HEK293 (cell line): ENCODE results near the gene TBC1D24.
A peak's percentile ranks its signal among the peaks of the same experiment; 100 is the strongest.

Source experiments
- CTCF ChIA-PET: fragments of 350-600 bp; formaldehyde crosslinking; extraction: SDS; loops from one replicate; lab custom pipeline; 2021; ENCODE audit warnings: antibody characterized with exemption; lab: Yijun Ruan, JAX
- POLR2A ChIA-PET: fragments of 300-600 bp; formaldehyde crosslinking; extraction: SDS; loops from one replicate; lab custom pipeline; 2020; ENCODE audit warnings: antibody characterized with exemption, inconsistent platforms; lab: Yijun Ruan, JAX
- H3K27ac ChIP-seq: fragments of 200-500 bp; sonication (Bioruptor generic); 2 replicates; pipeline ENCODE4 v1.5.1; 2014; ENCODE audit warnings: low read depth, low read length, control low read depth, inconsistent platforms; ENCODE audit errors: extremely low read depth
- H3K36me3 ChIP-seq, 2 experiments: fragments of 200-500 bp in 1 of 2; sonication (Bioruptor generic) in 1 of 2; 1 replicate in 1 of 2; 2 replicates in 1 of 2; pipeline ENCODE4 v1.5.1; 2014 to 2017; ENCODE audit warnings: inconsistent platforms in 2 of 2, low read length in 2 of 2; ENCODE audit not compliant: control insufficient read depth in 2 of 2, insufficient read depth in 1 of 2
- H3K4me1 ChIP-seq: fragments of 200-500 bp; sonication (Bioruptor generic); 2 replicates; pipeline ENCODE4 v1.5.1; 2014; ENCODE audit warnings: mild to moderate bottlenecking, low read length, inconsistent platforms; ENCODE audit not compliant: control insufficient read depth, insufficient read depth
- H3K4me3 ChIP-seq: 2 replicates; pipeline ENCODE4 v1.5.1; 2011; ENCODE audit warnings: low read depth, mild to moderate bottlenecking, control low read depth, low read length, moderate library complexity
- H3K9me3 ChIP-seq: fragments of 200-500 bp; sonication (Bioruptor generic); 2 replicates; pipeline ENCODE4 v1.5.1; 2014; ENCODE audit warnings: low read depth, low read length, inconsistent platforms; ENCODE audit not compliant: control insufficient read depth, insufficient read depth
- EGR2 ChIP-seq: fragments of 450-650 bp; formaldehyde crosslinking; IDR thresholded peaks from 2 replicates; pipeline ENCODE4 v1.5.1; 2016; ENCODE audit warnings: low read depth, missing biosample characterization, missing genetic modification characterization
- FEZF1 ChIP-seq: fragments of 450-650 bp; formaldehyde crosslinking; IDR thresholded peaks from 2 replicates; pipeline ENCODE4 v1.5.1; 2016; ENCODE audit warnings: missing biosample characterization, missing genetic modification characterization
- GLI2 ChIP-seq: fragments of 450-650 bp; formaldehyde crosslinking; IDR thresholded peaks from 2 replicates; pipeline ENCODE4; 2017; ENCODE audit warnings: missing biosample characterization, missing genetic modification characterization, low read depth, borderline replicate concordance
- HOXC10 ChIP-seq: sonication (generic); formaldehyde crosslinking; IDR thresholded peaks from 2 replicates; pipeline ENCODE4 v1.8.1; 2023; ENCODE audit warnings: mild to moderate bottlenecking, missing genetic modification reagents
- KLF16 ChIP-seq: fragments of 450-650 bp; formaldehyde crosslinking; IDR thresholded peaks from 2 replicates; pipeline ENCODE4 v1.5.1; 2017; ENCODE audit warnings: missing biosample characterization, missing genetic modification characterization
- OVOL3 ChIP-seq: fragments of 450-650 bp; formaldehyde crosslinking; IDR thresholded peaks from 2 replicates; pipeline ENCODE4 v1.5.1; 2016; ENCODE audit warnings: missing biosample characterization, missing genetic modification characterization
- SETDB1 ChIP-seq: IDR thresholded peaks from one replicate; pipeline ENCODE4 v1.6.1; 2017; ENCODE audit warnings: mild to moderate bottlenecking, low read length, moderate library complexity, mixed read lengths; ENCODE audit not compliant: insufficient read length
- ZBTB21 ChIP-seq: fragments of 450-650 bp; formaldehyde crosslinking; IDR thresholded peaks from 2 replicates; pipeline ENCODE4 v1.5.1; 2017; ENCODE audit warnings: missing biosample characterization, missing genetic modification characterization
- ZFP41 ChIP-seq: fragments of 450-650 bp; formaldehyde crosslinking; IDR thresholded peaks from 2 replicates; pipeline ENCODE4 v1.5.1; 2016; ENCODE audit warnings: missing biosample characterization, missing genetic modification characterization, borderline replicate concordance
- ZNF10 ChIP-seq: fragments of 450-650 bp; formaldehyde crosslinking; IDR thresholded peaks from 2 replicates; pipeline ENCODE4 v1.5.1; 2017; ENCODE audit warnings: missing biosample characterization, missing genetic modification characterization
- ZNF112 ChIP-seq: fragments of 450-650 bp; formaldehyde crosslinking; IDR thresholded peaks from 2 replicates; pipeline ENCODE4 v1.5.0; 2017; ENCODE audit warnings: missing biosample characterization, missing genetic modification characterization
- ZNF211 ChIP-seq: fragments of 450-650 bp; formaldehyde crosslinking; IDR thresholded peaks from 2 replicates; pipeline ENCODE4 v1.5.1; 2016; ENCODE audit warnings: low read depth, missing biosample characterization, missing genetic modification characterization
- ZNF366 ChIP-seq: fragments of 450-650 bp; formaldehyde crosslinking; conservative IDR thresholded peaks from 2 replicates; pipeline ENCODE4 v1.5.1; 2016; ENCODE audit warnings: missing biosample characterization, missing genetic modification characterization
- ZNF433 ChIP-seq: fragments of 450-650 bp; formaldehyde crosslinking; IDR thresholded peaks from 2 replicates; pipeline ENCODE4 v1.5.1; 2016; ENCODE audit warnings: missing biosample characterization, missing genetic modification characterization, low read depth
- ZNF530 ChIP-seq: fragments of 450-650 bp; formaldehyde crosslinking; IDR thresholded peaks from 2 replicates; pipeline ENCODE4 v1.5.1; 2016; ENCODE audit warnings: low read depth, missing biosample characterization, missing genetic modification characterization
- ZNF610 ChIP-seq: fragments of 450-650 bp; formaldehyde crosslinking; IDR thresholded peaks from 2 replicates; pipeline ENCODE4 v1.5.1; 2016; ENCODE audit warnings: missing biosample characterization, missing genetic modification characterization, borderline replicate concordance
- ZNF707 ChIP-seq: fragments of 450-650 bp; formaldehyde crosslinking; IDR thresholded peaks from 2 replicates; pipeline ENCODE4 v1.5.1; 2016; ENCODE audit warnings: missing biosample characterization, missing genetic modification characterization
- TF ChIP-seq, protein P1 (sequence below): fragments of 450-650 bp; formaldehyde crosslinking; IDR thresholded peaks from 2 replicates; pipeline ENCODE4 v1.5.1; 2016; ENCODE audit warnings: missing biosample characterization, missing genetic modification characterization
- TF ChIP-seq, protein P2 (sequence below): fragments of 450-650 bp; formaldehyde crosslinking; IDR thresholded peaks from 2 replicates; pipeline ENCODE4; 2016; ENCODE audit warnings: missing biosample characterization, missing genetic modification characterization
- TF ChIP-seq, protein P3 (sequence below): fragments of 450-650 bp; formaldehyde crosslinking; IDR thresholded peaks from 2 replicates; pipeline ENCODE4 v1.5.1; 2016; ENCODE audit warnings: missing biosample characterization, missing genetic modification characterization
- TF ChIP-seq, protein P4 (sequence below): fragments of 450-650 bp; formaldehyde crosslinking; IDR thresholded peaks from 2 replicates; pipeline ENCODE4 v1.5.1; 2017; ENCODE audit warnings: missing biosample characterization, missing genetic modification characterization
- TF ChIP-seq, protein P5 (sequence below): fragments of 450-650 bp; formaldehyde crosslinking; IDR thresholded peaks from 2 replicates; pipeline ENCODE4 v1.5.1; 2016; ENCODE audit warnings: missing biosample characterization, missing genetic modification characterization
- TF ChIP-seq, protein P6 (sequence below): fragments of 450-650 bp; formaldehyde crosslinking; IDR thresholded peaks from 2 replicates; pipeline ENCODE4 v1.5.1; 2016; ENCODE audit warnings: missing biosample characterization, missing genetic modification characterization

Gene TBC1D24

DNA sequence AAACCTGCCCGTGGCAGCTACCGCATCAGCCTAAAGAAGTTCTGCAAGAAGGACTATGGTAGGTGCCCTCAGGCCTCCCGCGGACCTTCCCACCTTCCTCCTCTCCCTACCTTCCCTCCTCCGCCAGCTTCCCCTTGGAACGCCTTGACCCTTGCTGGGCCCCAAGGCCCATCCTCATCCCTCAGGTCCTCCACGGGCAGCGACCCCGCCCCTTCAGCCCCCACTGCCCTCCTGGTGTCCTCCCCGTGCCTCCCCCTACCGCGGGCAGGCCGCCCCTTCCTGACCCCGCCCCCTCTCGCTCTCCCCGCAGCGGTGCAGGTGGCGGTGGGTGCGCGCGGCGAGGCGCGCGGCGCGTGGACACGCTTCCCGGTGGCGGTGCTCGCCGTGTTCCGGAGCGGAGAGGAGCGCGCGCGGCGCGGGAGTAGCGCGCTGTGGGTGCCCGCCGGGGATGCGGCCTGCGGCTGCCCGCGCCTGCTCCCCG, 1.4 kb upstream of the TBC1D24 start:
- no peak overlapping the region; the same call in 1 of the 2 replicates for H3K4me3 ChIP-seq
- no peaks in the 10 kb centered on the region for H3K36me3 ChIP-seq
- ChIA-PET POLR2A (interaction anchor here (1.4 kb wide), 1 partner anchor 28 kb away, joined by 7 read pairs; no protein-coding TSS in a partner anchor), CTCF (interaction anchor here (0.5 to 1.2 kb wide), 2 partner anchors 27 to 217 kb away, joined by 3 to 6 read pairs; no protein-coding TSS in a partner anchor)
- H3K4me1 ChIP-seq: peaks cover 21% of the 10 kb centered on the region
- H3K9me3 ChIP-seq: no peaks in the 10 kb centered on the region
- H3K27ac ChIP-seq: no peak overlapping the region; the same call in 1 of the 2 replicates
- TF ChIP-seq, protein P1, sequence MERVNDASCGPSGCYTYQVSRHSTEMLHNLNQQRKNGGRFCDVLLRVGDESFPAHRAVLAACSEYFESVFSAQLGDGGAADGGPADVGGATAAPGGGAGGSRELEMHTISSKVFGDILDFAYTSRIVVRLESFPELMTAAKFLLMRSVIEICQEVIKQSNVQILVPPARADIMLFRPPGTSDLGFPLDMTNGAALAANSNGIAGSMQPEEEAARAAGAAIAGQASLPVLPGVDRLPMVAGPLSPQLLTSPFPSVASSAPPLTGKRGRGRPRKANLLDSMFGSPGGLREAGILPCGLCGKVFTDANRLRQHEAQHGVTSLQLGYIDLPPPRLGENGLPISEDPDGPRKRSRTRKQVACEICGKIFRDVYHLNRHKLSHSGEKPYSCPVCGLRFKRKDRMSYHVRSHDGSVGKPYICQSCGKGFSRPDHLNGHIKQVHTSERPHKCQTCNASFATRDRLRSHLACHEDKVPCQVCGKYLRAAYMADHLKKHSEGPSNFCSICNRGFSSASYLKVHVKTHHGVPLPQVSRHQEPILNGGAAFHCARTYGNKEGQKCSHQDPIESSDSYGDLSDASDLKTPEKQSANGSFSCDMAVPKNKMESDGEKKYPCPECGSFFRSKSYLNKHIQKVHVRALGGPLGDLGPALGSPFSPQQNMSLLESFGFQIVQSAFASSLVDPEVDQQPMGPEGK (tag by site-specific recombination): peak; percentile 95
- TF ChIP-seq ZNF433 (tag by site-specific recombination): no peak
- TF ChIP-seq, protein P2, sequence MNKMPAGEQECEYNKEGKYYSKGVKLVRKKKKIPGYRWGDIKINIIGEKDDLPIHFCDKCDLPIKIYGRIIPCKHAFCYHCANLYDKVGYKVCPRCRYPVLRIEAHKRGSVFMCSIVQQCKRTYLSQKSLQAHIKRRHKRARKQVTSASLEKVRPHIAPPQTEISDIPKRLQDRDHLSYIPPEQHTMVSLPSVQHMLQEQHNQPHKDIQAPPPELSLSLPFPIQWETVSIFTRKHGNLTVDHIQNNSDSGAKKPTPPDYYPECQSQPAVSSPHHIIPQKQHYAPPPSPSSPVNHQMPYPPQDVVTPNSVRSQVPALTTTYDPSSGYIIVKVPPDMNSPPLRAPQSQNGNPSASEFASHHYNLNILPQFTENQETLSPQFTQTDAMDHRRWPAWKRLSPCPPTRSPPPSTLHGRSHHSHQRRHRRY: no peak
- peak; percentile 70 for TF ChIP-seq ZNF366 (tag by site-specific recombination)
- TF ChIP-seq SETDB1: no peak
- no peak for TF ChIP-seq ZNF610 (tag by site-specific recombination)
- TF ChIP-seq, protein P3, sequence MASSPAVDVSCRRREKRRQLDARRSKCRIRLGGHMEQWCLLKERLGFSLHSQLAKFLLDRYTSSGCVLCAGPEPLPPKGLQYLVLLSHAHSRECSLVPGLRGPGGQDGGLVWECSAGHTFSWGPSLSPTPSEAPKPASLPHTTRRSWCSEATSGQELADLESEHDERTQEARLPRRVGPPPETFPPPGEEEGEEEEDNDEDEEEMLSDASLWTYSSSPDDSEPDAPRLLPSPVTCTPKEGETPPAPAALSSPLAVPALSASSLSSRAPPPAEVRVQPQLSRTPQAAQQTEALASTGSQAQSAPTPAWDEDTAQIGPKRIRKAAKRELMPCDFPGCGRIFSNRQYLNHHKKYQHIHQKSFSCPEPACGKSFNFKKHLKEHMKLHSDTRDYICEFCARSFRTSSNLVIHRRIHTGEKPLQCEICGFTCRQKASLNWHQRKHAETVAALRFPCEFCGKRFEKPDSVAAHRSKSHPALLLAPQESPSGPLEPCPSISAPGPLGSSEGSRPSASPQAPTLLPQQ (tag by site-specific recombination): no peak
- TF ChIP-seq ZNF211: no peak
- TF ChIP-seq ZNF530 (tag by site-specific recombination): no peak
- TF ChIP-seq ZFP41 (tag by site-specific recombination): no peak
- peak; percentile 84 for TF ChIP-seq EGR2 (tag by site-specific recombination)
- TF ChIP-seq GLI2 (tag by site-specific recombination): no peak
- TF ChIP-seq FEZF1 (tag by site-specific recombination): no peak
- TF ChIP-seq ZNF707: no peak
- TF ChIP-seq, protein P4, sequence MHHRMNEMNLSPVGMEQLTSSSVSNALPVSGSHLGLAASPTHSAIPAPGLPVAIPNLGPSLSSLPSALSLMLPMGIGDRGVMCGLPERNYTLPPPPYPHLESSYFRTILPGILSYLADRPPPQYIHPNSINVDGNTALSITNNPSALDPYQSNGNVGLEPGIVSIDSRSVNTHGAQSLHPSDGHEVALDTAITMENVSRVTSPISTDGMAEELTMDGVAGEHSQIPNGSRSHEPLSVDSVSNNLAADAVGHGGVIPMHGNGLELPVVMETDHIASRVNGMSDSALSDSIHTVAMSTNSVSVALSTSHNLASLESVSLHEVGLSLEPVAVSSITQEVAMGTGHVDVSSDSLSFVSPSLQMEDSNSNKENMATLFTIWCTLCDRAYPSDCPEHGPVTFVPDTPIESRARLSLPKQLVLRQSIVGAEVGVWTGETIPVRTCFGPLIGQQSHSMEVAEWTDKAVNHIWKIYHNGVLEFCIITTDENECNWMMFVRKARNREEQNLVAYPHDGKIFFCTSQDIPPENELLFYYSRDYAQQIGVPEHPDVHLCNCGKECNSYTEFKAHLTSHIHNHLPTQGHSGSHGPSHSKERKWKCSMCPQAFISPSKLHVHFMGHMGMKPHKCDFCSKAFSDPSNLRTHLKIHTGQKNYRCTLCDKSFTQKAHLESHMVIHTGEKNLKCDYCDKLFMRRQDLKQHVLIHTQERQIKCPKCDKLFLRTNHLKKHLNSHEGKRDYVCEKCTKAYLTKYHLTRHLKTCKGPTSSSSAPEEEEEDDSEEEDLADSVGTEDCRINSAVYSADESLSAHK (tag by site-specific recombination): 0 out of 2 replicates have a peak, but pooled peaks have one; percentile 27
- TF ChIP-seq KLF16 (tag by site-specific recombination): 0 out of 2 replicates have a peak, but pooled peaks have one; percentile 39
- TF ChIP-seq, protein P5, sequence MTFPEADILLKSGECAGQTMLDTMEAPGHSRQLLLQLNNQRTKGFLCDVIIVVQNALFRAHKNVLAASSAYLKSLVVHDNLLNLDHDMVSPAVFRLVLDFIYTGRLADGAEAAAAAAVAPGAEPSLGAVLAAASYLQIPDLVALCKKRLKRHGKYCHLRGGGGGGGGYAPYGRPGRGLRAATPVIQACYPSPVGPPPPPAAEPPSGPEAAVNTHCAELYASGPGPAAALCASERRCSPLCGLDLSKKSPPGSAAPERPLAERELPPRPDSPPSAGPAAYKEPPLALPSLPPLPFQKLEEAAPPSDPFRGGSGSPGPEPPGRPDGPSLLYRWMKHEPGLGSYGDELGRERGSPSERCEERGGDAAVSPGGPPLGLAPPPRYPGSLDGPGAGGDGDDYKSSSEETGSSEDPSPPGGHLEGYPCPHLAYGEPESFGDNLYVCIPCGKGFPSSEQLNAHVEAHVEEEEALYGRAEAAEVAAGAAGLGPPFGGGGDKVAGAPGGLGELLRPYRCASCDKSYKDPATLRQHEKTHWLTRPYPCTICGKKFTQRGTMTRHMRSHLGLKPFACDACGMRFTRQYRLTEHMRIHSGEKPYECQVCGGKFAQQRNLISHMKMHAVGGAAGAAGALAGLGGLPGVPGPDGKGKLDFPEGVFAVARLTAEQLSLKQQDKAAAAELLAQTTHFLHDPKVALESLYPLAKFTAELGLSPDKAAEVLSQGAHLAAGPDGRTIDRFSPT: peak; percentile 76
- no peak for TF ChIP-seq ZBTB21 (tag by site-specific recombination)
- TF ChIP-seq ZNF10 (tag by site-specific recombination): no peak
- no peak for TF ChIP-seq HOXC10
- TF ChIP-seq, protein P6, sequence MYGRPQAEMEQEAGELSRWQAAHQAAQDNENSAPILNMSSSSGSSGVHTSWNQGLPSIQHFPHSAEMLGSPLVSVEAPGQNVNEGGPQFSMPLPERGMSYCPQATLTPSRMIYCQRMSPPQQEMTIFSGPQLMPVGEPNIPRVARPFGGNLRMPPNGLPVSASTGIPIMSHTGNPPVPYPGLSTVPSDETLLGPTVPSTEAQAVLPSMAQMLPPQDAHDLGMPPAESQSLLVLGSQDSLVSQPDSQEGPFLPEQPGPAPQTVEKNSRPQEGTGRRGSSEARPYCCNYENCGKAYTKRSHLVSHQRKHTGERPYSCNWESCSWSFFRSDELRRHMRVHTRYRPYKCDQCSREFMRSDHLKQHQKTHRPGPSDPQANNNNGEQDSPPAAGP (tag by site-specific recombination): peak; percentile 75
- no peak for TF ChIP-seq OVOL3 (tag by site-specific recombination)
- TF ChIP-seq ZNF112 (tag by site-specific recombination): no peak
